WTC11 (cell line): ENCODE data around the gene STRN3.
"Not testable (repeated sequence)": the region's sequence is repeated elsewhere in the genome, so short reads cannot be mapped to it uniquely, and the experiment has no call there.

Source experiments
- ARID4B ChIP-seq: sonication (generic); formaldehyde crosslinking; IDR thresholded peaks from 2 replicates; pipeline ENCODE4 v1.8.0; 2023; ENCODE audit warnings: missing genetic modification reagents, mild to moderate bottlenecking, borderline replicate concordance
- ATF1 ChIP-seq: sonication (generic); formaldehyde crosslinking; IDR thresholded peaks from 2 replicates; pipeline ENCODE4 v1.8.1; 2023; ENCODE audit warnings: mild to moderate bottlenecking, moderate library complexity, missing genetic modification reagents
- ATF2 ChIP-seq: sonication (generic); formaldehyde crosslinking; IDR thresholded peaks from 2 replicates; pipeline ENCODE4 v1.8.1; 2022; ENCODE audit warnings: low read depth, missing genetic modification reagents, borderline replicate concordance
- CREB1 ChIP-seq: sonication (generic); formaldehyde crosslinking; IDR thresholded peaks from 2 replicates; pipeline ENCODE4 v1.8.0; 2023; ENCODE audit warnings: mild to moderate bottlenecking, missing genetic modification reagents
- CTCF ChIP-seq: fragments of 200-600 bp; IDR thresholded peaks from 2 replicates; pipeline ENCODE4 v1.8.0; 2022; ENCODE audit warnings: antibody characterized with exemption
- EMX1 ChIP-seq: fragments of 250-450 bp; sonication (Bioruptor Pico); IDR thresholded peaks from 2 replicates; pipeline ENCODE4 v1.8.0; 2021; ENCODE audit warnings: mild to moderate bottlenecking
- ESRRA ChIP-seq: sonication (generic); formaldehyde crosslinking; IDR thresholded peaks from 2 replicates; pipeline ENCODE4 v1.8.1; 2022; ENCODE audit warnings: mild to moderate bottlenecking, missing genetic modification reagents, borderline replicate concordance
- JUN ChIP-seq: sonication (generic); formaldehyde crosslinking; IDR thresholded peaks from 2 replicates; pipeline ENCODE4 v1.8.0; 2023; ENCODE audit warnings: mild to moderate bottlenecking, missing genetic modification reagents
- MAX ChIP-seq: sonication (generic); formaldehyde crosslinking; IDR thresholded peaks from 2 replicates; pipeline ENCODE4 v1.8.0; 2022; ENCODE audit warnings: mild to moderate bottlenecking, missing genetic modification reagents
- NFE2L1 ChIP-seq: sonication (generic); formaldehyde crosslinking; IDR thresholded peaks from 2 replicates; pipeline ENCODE4 v1.8.1; 2023; ENCODE audit warnings: missing genetic modification reagents
- NR2C2 ChIP-seq: sonication (generic); formaldehyde crosslinking; IDR thresholded peaks from 2 replicates; pipeline ENCODE4 v1.8.0; 2022; ENCODE audit warnings: mild to moderate bottlenecking, missing genetic modification reagents
- TCF7 ChIP-seq: sonication (generic); formaldehyde crosslinking; IDR thresholded peaks from 2 replicates; pipeline ENCODE4 v1.8.0; 2022; ENCODE audit warnings: mild to moderate bottlenecking, low read depth, missing genetic modification reagents, moderate library complexity
- USF2 ChIP-seq: sonication (generic); formaldehyde crosslinking; IDR thresholded peaks from 2 replicates; pipeline ENCODE4 v1.8.1; 2023; ENCODE audit warnings: mild to moderate bottlenecking, missing genetic modification reagents, moderate library complexity
- ZNF281 ChIP-seq: sonication (generic); formaldehyde crosslinking; IDR thresholded peaks from 2 replicates; pipeline ENCODE4 v1.8.0; 2023; ENCODE audit warnings: mild to moderate bottlenecking, missing genetic modification reagents

GRCh38 chr14:30967364-30968098, 58.6 kb downstream of the STRN3 start:
- TF ChIP-seq NR2C2; ATF2 (CRISPR knock-in tag); CREB1; CTCF; ARID4B (CRISPR knock-in tag); ZNF281 (CRISPR knock-in tag); ESRRA (CRISPR knock-in tag); TCF7 (CRISPR knock-in tag); USF2 (CRISPR knock-in tag); ATF1 (CRISPR knock-in tag); MAX; NFE2L1 (CRISPR knock-in tag); EMX1 (CRISPR knock-in tag); JUN: not testable (repeated sequence)
